ENCODE measurements around the gene POLG.
"Not testable (repeated sequence)": the region's sequence is repeated elsewhere in the genome, so short reads cannot be mapped to it uniquely, and the experiment has no call there.

Gene POLG

DNA sequence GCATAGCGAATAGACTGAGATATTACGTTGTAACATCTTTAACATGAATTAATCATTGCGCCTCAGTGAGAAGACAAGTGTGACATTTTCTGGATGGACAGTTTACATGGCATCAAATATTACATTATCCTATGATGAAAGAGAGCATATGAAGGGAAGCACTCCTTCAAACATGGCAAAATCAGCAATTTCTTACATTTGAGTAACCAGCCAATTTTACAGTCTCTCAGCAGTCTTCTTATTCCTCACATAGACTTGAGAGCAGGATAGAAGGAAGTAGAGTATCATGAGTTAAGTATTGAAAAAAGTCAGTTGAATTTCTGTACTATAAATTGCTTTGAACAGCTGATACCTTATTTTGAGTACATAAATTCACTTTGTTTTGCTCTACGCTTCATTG is 52.0 kb downstream of the POLG start:
- TF ChIP-seq, protein P1, sequence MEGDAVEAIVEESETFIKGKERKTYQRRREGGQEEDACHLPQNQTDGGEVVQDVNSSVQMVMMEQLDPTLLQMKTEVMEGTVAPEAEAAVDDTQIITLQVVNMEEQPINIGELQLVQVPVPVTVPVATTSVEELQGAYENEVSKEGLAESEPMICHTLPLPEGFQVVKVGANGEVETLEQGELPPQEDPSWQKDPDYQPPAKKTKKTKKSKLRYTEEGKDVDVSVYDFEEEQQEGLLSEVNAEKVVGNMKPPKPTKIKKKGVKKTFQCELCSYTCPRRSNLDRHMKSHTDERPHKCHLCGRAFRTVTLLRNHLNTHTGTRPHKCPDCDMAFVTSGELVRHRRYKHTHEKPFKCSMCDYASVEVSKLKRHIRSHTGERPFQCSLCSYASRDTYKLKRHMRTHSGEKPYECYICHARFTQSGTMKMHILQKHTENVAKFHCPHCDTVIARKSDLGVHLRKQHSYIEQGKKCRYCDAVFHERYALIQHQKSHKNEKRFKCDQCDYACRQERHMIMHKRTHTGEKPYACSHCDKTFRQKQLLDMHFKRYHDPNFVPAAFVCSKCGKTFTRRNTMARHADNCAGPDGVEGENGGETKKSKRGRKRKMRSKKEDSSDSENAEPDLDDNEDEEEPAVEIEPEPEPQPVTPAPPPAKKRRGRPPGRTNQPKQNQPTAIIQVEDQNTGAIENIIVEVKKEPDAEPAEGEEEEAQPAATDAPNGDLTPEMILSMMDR (IDR thresholded peaks at IDR 0.05; ENCODE audit: control insufficient read depth, extremely low read depth, insufficient read depth) = no peak
- no peak for DNase-seq (ENCODE audit: low read depth)
- no peak overlapping the region for H3K4me3 ChIP-seq (ENCODE audit: low read depth, low read length)

GRCh38 chr15:89278307-89278706 is 56.3 kb downstream of the POLG start:
- no peak for DNase-seq (ENCODE audit: low read depth)
- TF ChIP-seq, protein P1 (IDR thresholded peaks at IDR 0.05; ENCODE audit: control insufficient read depth, extremely low read depth, insufficient read depth) = no peak
- no peak overlapping the region for H3K4me3 ChIP-seq (ENCODE audit: low read depth, low read length)

DNA sequence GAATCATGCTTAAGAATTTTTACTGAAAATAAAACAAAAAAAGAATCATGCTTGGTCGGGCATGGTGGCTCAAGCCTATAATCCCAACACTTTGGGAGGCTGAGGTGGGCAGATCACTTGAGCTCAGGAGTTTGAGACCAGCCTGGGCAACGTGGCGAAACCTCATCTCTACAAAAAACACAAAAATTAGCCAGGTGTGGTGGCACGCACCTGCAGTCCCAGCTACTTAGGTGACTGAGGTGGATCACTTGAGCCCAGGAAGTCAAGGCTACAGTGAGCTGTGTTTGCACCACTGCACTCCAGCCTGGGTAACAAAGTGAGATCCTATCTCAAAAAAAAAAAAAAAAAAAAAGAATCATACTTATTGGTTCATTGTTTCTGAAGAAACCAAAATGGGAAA is 57.3 kb downstream of the POLG start:
- DNase-seq (ENCODE audit: low read depth); H3K4me3 ChIP-seq (ENCODE audit: low read depth, low read length): not testable (repeated sequence)

Data from LNCaP clone FGC (cell line).